A549 (cell line): ENCODE data around the gene FAM219A. TPM values are rescaled to one million over a fixed set of nuclear protein-coding genes. Genes with fewer than 3 reads are reported as not detected.

Experiments
- ATAC-seq, 2 experiments: fragments of 200-7000 bp in 1 of 2; fragments of >200 bp in 1 of 2; cut with Nextera tagmentation in 1 of 2; cut with Tn5 transposase in 1 of 2; 3 replicates each; pipeline versions ENCODE4 v1.8.0 to v1.9.1; 2018 to 2020; ENCODE audit warnings: mild to moderate bottlenecking in 1 of 2, moderate library complexity in 1 of 2
- CTCF ChIA-PET: fragments of 300-600 bp; sonication (Branson Sonifier 250); formaldehyde crosslinking; extraction: SDS; loops from one replicate; lab custom pipeline; 2021; ENCODE audit warnings: antibody characterized with exemption, inconsistent platforms; lab: Yijun Ruan, JAX
- POLR2A ChIA-PET: fragments of 350-600 bp; formaldehyde crosslinking; extraction: SDS; loops from one replicate; lab custom pipeline; 2021; ENCODE audit warnings: antibody characterized with exemption, inconsistent platforms; lab: Yijun Ruan, JAX
- DNase-seq, 2 experiments: peaks; one replicate each; pipeline versions ENCODE4 v3.0.0 to v3.0.0-alpha.2; 2011 to 2016; ENCODE audit warnings: low read depth in 1 of 2, low spot score in 1 of 2
- FAIRE-seq: peaks from 2 replicates; lab custom pipeline; 2011; peaks lifted over from hg19 to GRCh38; lab: Jason Lieb, UNC
- H3K27ac ChIP-seq, 2 experiments: fragments of >200 bp; sonication (Bioruptor Twin); formaldehyde crosslinking; 3 replicates each; pipeline ENCODE4 v1.5.1; 2016 to 2017
- H3K4me1 ChIP-seq: fragments of >200 bp; sonication (Bioruptor Twin); formaldehyde crosslinking; 3 replicates; pipeline ENCODE4 v1.6.1; 2016
- H3K4me2 ChIP-seq: fragments of >200 bp; sonication (Bioruptor Twin); formaldehyde crosslinking; 3 replicates; pipeline ENCODE4 v1.6.1; 2016
- H3K4me3 ChIP-seq: fragments of >200 bp; sonication (Bioruptor Twin); formaldehyde crosslinking; 3 replicates; pipeline ENCODE4 v1.5.1; 2016
- H3K9me3 ChIP-seq: fragments of >200 bp; sonication (Bioruptor Twin); formaldehyde crosslinking; 3 replicates; pipeline ENCODE4 v1.6.1; 2016
- BHLHE40 ChIP-seq: IDR thresholded peaks from 2 replicates; pipeline ENCODE4 v1.6.1; 2012; ENCODE audit warnings: low read depth, low read length, inconsistent platforms
- CBX2 ChIP-seq: fragments of 200-600 bp; sonication (generic); IDR thresholded peaks from 2 replicates; pipeline ENCODE4 v1.6.1; 2016; ENCODE audit warnings: low read depth, mild to moderate bottlenecking, borderline replicate concordance
- CEBPB ChIP-seq, 2 experiments: fragments of >200 bp in 1 of 2; sonication (Bioruptor Twin) in 1 of 2; formaldehyde crosslinking in 1 of 2; IDR thresholded peaks; 2 replicates each; pipeline ENCODE4 v1.6.1; 2012 to 2016
- CHD2 ChIP-seq: fragments of 150-350 bp; IDR thresholded peaks from 2 replicates; pipeline ENCODE4 v1.6.1; 2014; ENCODE audit warnings: low read length; ENCODE audit not compliant: partially characterized antibody
- EHF ChIP-seq: fragments of 250-450 bp; sonication (Bioruptor Pico); IDR thresholded peaks from 2 replicates; pipeline ENCODE4 v1.5.0; 2020; ENCODE audit warnings: mild to moderate bottlenecking
- EHMT2 ChIP-seq: fragments of 200-600 bp; sonication (generic); IDR thresholded peaks from 2 replicates; pipeline ENCODE4 v1.6.1; 2016; ENCODE audit warnings: antibody characterized with exemption, low read depth, mild to moderate bottlenecking, moderate library complexity
- FOSL2 ChIP-seq, 2 experiments: fragments of 450-650 bp in 1 of 2; fragments of >200 bp in 1 of 2; sonication (Bioruptor Twin) in 1 of 2; formaldehyde crosslinking; IDR thresholded peaks; 2 replicates each; pipeline versions ENCODE4 v1.5.0 to v1.6.1; 2016 to 2020; ENCODE audit warnings: mild to moderate bottlenecking in 1 of 2, moderate library complexity in 1 of 2
- FOXS1 ChIP-seq: fragments of 250-450 bp; sonication (Bioruptor Pico); IDR thresholded peaks from 2 replicates; pipeline ENCODE4 v1.5.0; 2020; ENCODE audit warnings: mild to moderate bottlenecking, moderate library complexity
- HDAC2 ChIP-seq: fragments of 200-600 bp; sonication (generic); IDR thresholded peaks from 2 replicates; pipeline ENCODE4 v1.6.1; 2016
- HOXA7 ChIP-seq: fragments of 250-450 bp; sonication (Bioruptor Pico); IDR thresholded peaks from 2 replicates; pipeline ENCODE4 v1.5.0; 2020; ENCODE audit warnings: mild to moderate bottlenecking, moderate library complexity
- HOXB5 ChIP-seq: fragments of 250-450 bp; sonication (Bioruptor Pico); IDR thresholded peaks from 2 replicates; pipeline ENCODE4 v1.5.0; 2020; ENCODE audit warnings: mild to moderate bottlenecking, moderate library complexity
- KDM5A ChIP-seq: fragments of 200-600 bp; sonication (generic); IDR thresholded peaks from 2 replicates; pipeline ENCODE4 v1.6.1; 2016; ENCODE audit warnings: antibody characterized with exemption, mild to moderate bottlenecking
- MAZ ChIP-seq: fragments of 150-350 bp; IDR thresholded peaks from 2 replicates; pipeline ENCODE4 v1.6.1; 2014; ENCODE audit warnings: antibody characterized with exemption, low read depth, low read length, borderline replicate concordance
- MYC ChIP-seq: IDR thresholded peaks from 2 replicates; pipeline ENCODE4 v1.6.1; 2012; ENCODE audit warnings: mild to moderate bottlenecking, inconsistent platforms, low read length, improper control_type of control experiment, borderline replicate concordance
- NFE2L2 ChIP-seq: fragments of 150-350 bp; conservative IDR thresholded peaks from 2 replicates; pipeline ENCODE4 v1.6.1; 2014; ENCODE audit warnings: low read length
- POLR2A ChIP-seq: IDR thresholded peaks from 2 replicates; pipeline ENCODE4 v1.6.1; 2012; ENCODE audit warnings: mild to moderate bottlenecking, low read length
- RAD21 ChIP-seq, 2 experiments: fragments of >200 bp in 1 of 2; sonication (Bioruptor Twin) in 1 of 2; formaldehyde crosslinking in 1 of 2; IDR thresholded peaks in 1 of 2; conservative IDR thresholded peaks in 1 of 2; 2 replicates in 1 of 2; 3 replicates in 1 of 2; pipeline ENCODE4 v1.6.1; 2012 to 2018; ENCODE audit warnings: inconsistent platforms in 1 of 2
- RCOR1 ChIP-seq: fragments of 150-350 bp; IDR thresholded peaks from 2 replicates; pipeline ENCODE4 v1.6.1; 2014; ENCODE audit warnings: antibody characterized with exemption, low read length, low read depth
- RFX5 ChIP-seq: fragments of 450-650 bp; IDR thresholded peaks from 2 replicates; pipeline ENCODE4 v1.7.1; 2014; ENCODE audit warnings: antibody characterized with exemption, mild to moderate bottlenecking, moderate library complexity
- ZC3H11A ChIP-seq: fragments of 450-650 bp; IDR thresholded peaks from 2 replicates; pipeline ENCODE4 v1.6.1; 2014; ENCODE audit warnings: antibody characterized with exemption, mild to moderate bottlenecking
- ZFP36 ChIP-seq: fragments of 450-650 bp; IDR thresholded peaks from 2 replicates; pipeline ENCODE4 v1.6.1; 2014; ENCODE audit warnings: borderline replicate concordance; ENCODE audit not compliant: partially characterized antibody
- ZSCAN20 ChIP-seq: fragments of 250-450 bp; sonication (Bioruptor Pico); IDR thresholded peaks from 2 replicates; pipeline ENCODE4 v1.8.0; 2022; ENCODE audit warnings: mild to moderate bottlenecking, moderate library complexity
- WGBS: methylation state at CpG from one replicate; pipeline ENCODE4 v1.1.6; 2017; ENCODE audit errors: missing lambda C conversion rate; 5-methylcytosine and 5-hydroxymethylcytosine counted together
- polyA plus RNA-seq, 4 experiments: library from polyadenylated mRNA; depleted of rRNA in 3 of 4; stranded (reverse); fragments of >200 nt; fragmentation: RNase III in 1 of 4; extraction: RNeasy Plus Mini Kit Qiagen cat#74134 plus additional on column Dnase treatment in 1 of 4; gene quantifications; 2 replicates in 3 of 4; 3 replicates in 1 of 4; pipeline ENCODE4 v1.2.3, GENCODE V29; 2011 to 2017
- TF ChIP-seq, protein P1 (sequence below): fragments of >200 bp; sonication (Bioruptor Twin); formaldehyde crosslinking; IDR thresholded peaks from 3 replicates; pipeline ENCODE4 v1.5.1; 2016

Gene FAM219A
- polyA plus RNA-seq, 2 of the 4 experiments (the other 2 are of a cell fraction): 8.1 to 15.3 TPM

GRCh38 chr9:34375901-34376595 is 82.3 kb downstream of the FAM219A start:
- POLR2A ChIA-PET: no interaction called here
- H3K4me2 ChIP-seq: peak overlapping the region; percentile 94
- H3K4me1 ChIP-seq: peaks cover 27% of the 10 kb centered on the region
- peak overlapping the region; percentile 79 for H3K4me3 ChIP-seq
- FAIRE-seq: no peak
- ATAC-seq: peak; percentile 63 to 68
- H3K27ac ChIP-seq: peak overlapping the region; percentile 63 to 85
- peak; percentile 57 to 74 for DNase-seq
- WGBS: 7% methylated on average over 21 of the region's 22 CpGs
- no peak for TF ChIP-seq MAZ
- 0 out of 5 replicates have a peak, but pooled peaks have one; percentile 14 to 19 for TF ChIP-seq RAD21 (conservative IDR thresholded peaks at IDR 0.05 in 1 of 2, IDR thresholded peaks at IDR 0.05 in 1 of 2)
- TF ChIP-seq MYC: 0 out of 2 replicates have a peak, but pooled peaks have one; percentile 31
- no peak for TF ChIP-seq EHMT2
- TF ChIP-seq HOXA7: no peak
- TF ChIP-seq, protein P1, sequence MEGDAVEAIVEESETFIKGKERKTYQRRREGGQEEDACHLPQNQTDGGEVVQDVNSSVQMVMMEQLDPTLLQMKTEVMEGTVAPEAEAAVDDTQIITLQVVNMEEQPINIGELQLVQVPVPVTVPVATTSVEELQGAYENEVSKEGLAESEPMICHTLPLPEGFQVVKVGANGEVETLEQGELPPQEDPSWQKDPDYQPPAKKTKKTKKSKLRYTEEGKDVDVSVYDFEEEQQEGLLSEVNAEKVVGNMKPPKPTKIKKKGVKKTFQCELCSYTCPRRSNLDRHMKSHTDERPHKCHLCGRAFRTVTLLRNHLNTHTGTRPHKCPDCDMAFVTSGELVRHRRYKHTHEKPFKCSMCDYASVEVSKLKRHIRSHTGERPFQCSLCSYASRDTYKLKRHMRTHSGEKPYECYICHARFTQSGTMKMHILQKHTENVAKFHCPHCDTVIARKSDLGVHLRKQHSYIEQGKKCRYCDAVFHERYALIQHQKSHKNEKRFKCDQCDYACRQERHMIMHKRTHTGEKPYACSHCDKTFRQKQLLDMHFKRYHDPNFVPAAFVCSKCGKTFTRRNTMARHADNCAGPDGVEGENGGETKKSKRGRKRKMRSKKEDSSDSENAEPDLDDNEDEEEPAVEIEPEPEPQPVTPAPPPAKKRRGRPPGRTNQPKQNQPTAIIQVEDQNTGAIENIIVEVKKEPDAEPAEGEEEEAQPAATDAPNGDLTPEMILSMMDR: peak; percentile 28; the same call in 2 of the 3 replicates
- no peak for TF ChIP-seq CHD2
- TF ChIP-seq CBX2: no peak
- TF ChIP-seq HOXB5 (CRISPR knock-in tag): no peak
- no peak for TF ChIP-seq ZFP36
- CTCF ChIA-PET: interaction anchor here (0.6 to 19.7 kb wide), 11 partner anchors 12 to 451 kb away, joined by 3 to 417 read pairs (median 4); a partner anchor contains a TSS
- H3K9me3 ChIP-seq: no peaks in the 10 kb centered on the region

DNA sequence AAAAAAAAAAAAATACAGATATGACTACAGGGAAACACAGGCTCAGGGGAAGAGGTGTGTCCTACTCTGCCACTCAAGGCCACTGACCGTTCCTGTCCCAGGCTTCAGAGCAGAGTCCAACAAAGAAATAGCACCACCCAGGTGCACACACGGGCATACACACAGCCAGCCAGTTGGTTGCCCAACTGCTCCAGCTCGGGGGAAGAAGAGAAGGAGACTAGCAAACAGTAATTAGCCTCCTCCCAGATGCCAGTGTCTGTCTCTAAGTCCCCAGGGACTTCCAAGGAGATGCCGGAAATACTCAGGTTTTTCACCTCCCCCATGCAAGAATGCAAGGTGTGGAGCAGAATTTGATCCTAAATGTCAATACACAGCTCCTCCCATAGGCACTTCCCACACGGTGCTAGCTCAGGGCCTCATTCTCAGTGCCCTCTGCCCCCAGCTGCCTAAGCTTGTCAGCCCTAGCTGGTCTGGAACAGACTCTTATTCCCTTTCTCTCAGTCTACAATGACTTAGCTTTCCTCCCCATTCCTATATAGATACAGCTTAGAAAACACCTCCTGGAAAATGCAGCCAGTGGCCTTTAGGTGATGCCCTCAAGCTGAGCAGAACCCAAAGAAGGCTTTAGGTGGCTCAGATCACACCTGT is 83.3 kb downstream of the FAM219A start:
- ChIA-PET CTCF (interaction anchor here (0.6 to 19.7 kb wide), 10 partner anchors 11 to 490 kb away, joined by 3 to 417 read pairs (median 8); a partner anchor contains a TSS), POLR2A (no interaction called here)
- FAIRE-seq: no peak
- ATAC-seq: no peak
- Histone ChIP-seq H3K27ac (no peak overlapping the region), H3K4me1 (peaks cover 22% of the 10 kb centered on the region), H3K9me3 (no peaks in the 10 kb centered on the region), H3K4me3 (no peak overlapping the region), H3K4me2 (peak overlapping the region; percentile 94)
- DNase-seq: peak in 1 of 2 experiments; percentile 63
- 13% methylated on average over 5 of the region's 5 CpGs for WGBS
- TF ChIP-seq FOSL2 (IDR thresholded peaks at IDR 0.05) (no peak), FOSL2 (CRISPR knock-in tag; IDR thresholded peaks at IDR 0.05) (no peak), KDM5A (no peak), MYC (no peak), ZSCAN20 (no peak), HOXA7 (no peak), RCOR1 (no peak), RFX5 (no peak), EHF (no peak), BHLHE40 (no peak), CEBPB (IDR thresholded peaks at IDR 0.05) (no peak), ZFP36 (no peak), NFE2L2 (no peak), ZC3H11A (no peak), FOXS1 (CRISPR knock-in tag) (no peak), HDAC2 (no peak), POLR2A (no peak)
